SK-N-MC (cell line): ENCODE measurements around the gene SPIN1.

Experiments used
- EZH2 ChIP-seq: fragments of 200-600 bp; sonication (generic); IDR thresholded peaks from one replicate; pipeline ENCODE4 v1.6.1; 2017; ENCODE audit warnings: antibody characterized with exemption
- POLR2AphosphoS5 ChIP-seq: IDR thresholded peaks from 2 replicates; pipeline ENCODE4 v1.6.1; 2012; ENCODE audit warnings: mild to moderate bottlenecking, low read depth, low read length, borderline replicate concordance

DNA sequence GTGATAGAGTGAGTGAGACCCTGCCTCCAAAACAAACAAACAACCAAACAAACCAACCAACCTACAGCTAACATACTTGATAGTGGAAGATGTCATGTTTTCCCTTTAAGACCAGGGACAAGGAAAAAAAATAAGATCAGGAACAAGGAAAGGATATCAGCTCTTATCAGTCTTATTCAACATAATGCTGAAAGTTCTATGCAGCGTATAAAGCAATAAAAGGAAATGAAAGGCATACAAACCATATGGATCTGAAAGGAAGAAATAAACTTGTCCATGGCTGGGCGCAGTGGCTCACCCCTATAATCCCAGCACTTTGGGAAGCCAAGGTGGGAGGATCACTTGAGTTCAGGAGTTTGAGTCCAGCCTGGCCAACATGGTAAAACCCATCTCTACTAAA is 23.5 kb upstream of the SPIN1 start:
- TF ChIP-seq EZH2: no peak
- no peak for TF ChIP-seq POLR2AphosphoS5
